ENCODE data around the gene UIMC1.
"Not testable (repeated sequence)": the region's sequence is repeated elsewhere in the genome, so short reads cannot be mapped to it uniquely, and the experiment has no call there.

UIMC1 gene

DNA sequence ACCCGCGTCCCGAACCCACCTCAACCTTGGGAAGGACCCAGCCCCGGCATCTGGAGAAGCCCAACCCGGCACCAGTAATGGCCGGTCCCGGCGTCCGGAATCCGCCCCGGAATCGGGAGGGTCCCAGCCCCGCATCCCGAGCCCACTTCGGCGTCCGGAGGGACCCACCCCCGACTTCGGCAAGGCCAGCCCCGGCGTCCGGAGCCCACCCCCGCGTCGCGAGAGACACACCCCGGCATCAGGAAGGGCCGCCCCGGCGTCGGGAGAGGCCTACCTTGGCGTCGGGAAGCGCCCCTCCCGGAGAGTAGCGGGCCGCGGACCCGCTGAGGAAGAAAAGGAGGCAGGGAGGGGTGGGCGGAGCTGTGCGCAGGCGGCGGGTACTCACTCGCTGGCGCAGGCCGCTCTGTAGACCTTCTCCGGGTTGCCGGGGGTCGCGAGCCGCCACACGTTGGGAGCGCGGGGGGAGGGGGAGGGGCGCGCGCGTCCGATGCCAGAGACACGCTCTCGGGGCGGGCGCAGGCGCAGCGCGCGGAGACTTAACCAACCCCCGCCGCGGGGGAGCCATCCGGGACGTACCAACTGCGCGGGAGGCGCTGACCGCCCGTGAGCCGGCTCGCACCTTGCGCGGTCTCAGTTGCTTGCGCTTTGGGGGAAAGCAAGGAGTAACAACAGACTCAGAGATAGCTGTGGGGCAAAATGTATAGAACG lies at the start of gene UIMC1:
Gene UIMC1, minus strand, starts transcription at position 515 of the 708 bp plus-strand sequence. CDS start 24,164 bp downstream, outside the sequence.
- peak; percentile 94 for DNase-seq (ENCODE audit: low spot score)

- no peak for DNase-seq (ENCODE audit: low spot score)
These were observed 42.7 kb upstream of the UIMC1 start for GRCh38 chr5:177049285-177049684.

- DNase-seq (ENCODE audit: low spot score), result not testable (repeated sequence)
These were observed 42.0 kb upstream of the UIMC1 start for GRCh38 chr5:177048531-177048930.

- DNase-seq (ENCODE audit: low spot score), result no peak
These were observed 39.1 kb upstream of the UIMC1 start for GRCh38 chr5:177045631-177046030.

GRCh38 chr5:177044641-177045040 lies 38.1 kb upstream of the UIMC1 start:
- no peak for DNase-seq (ENCODE audit: low spot score)

- no peak for DNase-seq (ENCODE audit: low spot score)
These were observed 37.4 kb upstream of the UIMC1 start for GRCh38 chr5:177043958-177044357.

- DNase-seq (ENCODE audit: low spot score), result no peak
These were observed 36.5 kb upstream of the UIMC1 start for GRCh38 chr5:177043114-177043513.

DNA sequence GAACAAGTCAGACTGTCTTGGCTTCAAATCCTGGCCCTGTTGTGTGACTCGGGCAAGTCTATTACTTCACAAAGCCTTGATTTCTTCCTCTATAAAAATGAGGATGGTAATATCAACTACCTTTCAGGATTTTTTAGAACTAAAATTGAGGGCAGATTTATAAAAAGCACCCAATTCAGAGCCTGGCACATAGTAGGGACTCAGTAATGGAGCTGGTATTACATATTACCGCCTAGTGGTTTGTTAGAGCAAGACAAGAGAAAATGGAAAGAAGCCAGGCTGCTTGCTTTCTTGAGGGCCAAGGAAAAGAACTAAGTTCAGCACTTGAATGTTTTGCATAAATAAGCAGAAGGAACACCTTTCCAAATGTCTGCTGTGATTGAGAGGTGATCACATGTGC lies 35.4 kb upstream of the UIMC1 start:
- DNase-seq (ENCODE audit: low spot score), result no peak

DNA sequence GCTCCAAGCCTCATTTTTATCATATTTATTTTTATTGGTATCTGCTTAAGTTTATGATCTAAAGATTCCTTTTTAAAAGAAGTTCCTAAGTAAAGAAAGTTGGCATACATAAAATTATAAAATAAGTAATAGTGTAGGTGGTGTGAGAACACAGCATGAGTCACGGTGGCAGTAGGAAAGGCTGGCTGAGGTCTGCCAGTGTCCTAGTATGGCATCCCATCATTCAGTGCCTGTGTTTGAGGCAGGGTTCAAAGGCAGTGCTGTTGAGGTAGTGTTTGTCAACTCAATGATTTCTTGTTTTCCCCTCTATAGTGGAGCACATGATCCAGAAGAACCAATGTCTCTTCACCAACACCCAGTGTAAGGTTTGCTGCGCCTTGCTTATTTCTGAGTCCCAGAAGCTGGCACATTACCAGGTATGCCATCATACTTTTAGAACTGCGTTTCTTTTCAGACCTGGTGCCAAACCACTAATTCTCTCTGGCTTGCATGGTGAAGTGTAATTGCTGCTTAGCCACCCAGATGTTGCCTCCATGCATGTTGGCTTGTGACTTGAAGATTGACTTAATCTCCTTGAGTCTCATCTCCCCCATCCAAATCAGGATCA lies 34.3 kb upstream of the UIMC1 start:
- no peak for DNase-seq (ENCODE audit: low spot score)

- DNase-seq (ENCODE audit: low spot score), result no peak
These were observed 30.3 kb upstream of the UIMC1 start for GRCh38 chr5:177036921-177037320.

DNA sequence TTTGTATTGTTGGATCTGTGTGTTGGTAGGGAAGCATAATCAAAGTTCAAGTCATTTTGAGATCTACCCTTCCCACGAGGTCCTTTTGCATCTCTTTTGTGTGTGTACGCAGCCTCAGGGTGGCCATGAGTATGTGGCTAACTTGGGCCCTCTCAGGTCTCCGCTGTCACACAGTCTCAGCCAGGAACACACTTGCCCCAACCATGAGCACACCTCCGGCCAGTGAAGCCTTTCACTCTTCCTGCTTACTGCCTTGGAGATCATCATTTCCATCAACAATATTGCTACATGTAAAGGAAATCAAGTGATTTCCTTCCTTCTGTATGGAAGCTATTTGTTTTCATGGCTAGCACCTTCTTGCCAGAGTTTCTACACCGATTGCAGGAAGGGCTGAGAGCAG lies 29.9 kb upstream of the UIMC1 start:
- peak; percentile 23 for DNase-seq (ENCODE audit: low spot score)

DNA sequence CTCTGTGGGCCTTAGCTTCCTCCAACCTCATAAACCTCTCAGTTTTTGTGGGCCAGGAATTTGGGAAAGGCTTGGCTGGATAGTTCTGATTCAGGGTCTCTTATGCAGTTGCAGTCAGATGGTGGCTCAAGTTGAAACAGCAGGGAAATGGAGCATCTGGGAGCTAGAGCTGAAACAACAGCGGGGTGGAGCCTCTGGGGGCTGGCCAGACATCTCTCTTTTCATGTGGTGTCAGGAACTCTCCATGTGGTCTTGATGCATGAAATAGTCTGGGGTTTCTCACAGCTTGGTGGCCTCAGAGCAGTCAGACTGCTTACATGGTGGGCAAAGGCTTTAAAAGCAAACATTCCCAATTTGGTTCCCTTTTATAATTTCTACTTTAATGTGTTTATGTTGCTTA lies 29.4 kb upstream of the UIMC1 start:
- peak; percentile 71 for DNase-seq (ENCODE audit: low spot score)

- no peak for DNase-seq (ENCODE audit: low spot score)
These were observed 22.9 kb upstream of the UIMC1 start for GRCh38 chr5:177029498-177029897.

- no peak for DNase-seq (ENCODE audit: low spot score)
These were observed 21.1 kb upstream of the UIMC1 start for GRCh38 chr5:177027665-177028064.

DNA sequence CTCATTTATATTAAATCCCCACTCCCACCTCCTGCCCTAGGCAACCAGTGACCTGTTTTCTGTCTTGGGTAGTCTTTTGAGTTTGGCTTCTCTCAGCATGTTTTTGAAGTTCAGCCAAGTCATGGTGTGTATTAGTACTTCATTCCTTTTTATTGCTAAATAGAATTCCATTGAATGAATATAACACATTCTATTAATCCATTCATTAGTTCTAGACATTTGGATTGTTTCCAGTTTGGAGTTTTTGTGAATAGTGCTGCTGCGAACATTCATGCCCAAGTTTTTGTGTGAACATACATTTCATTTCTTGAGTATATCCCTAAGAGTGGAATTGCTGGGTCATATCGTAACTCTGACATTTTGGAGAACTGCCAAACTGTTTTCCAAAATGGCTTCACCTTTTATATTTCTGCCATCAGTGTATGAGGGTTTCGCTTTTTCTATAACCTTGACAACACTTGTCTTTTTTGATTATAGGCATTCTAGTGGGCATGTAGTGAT lies 18.6 kb upstream of the UIMC1 start:
- DNase-seq (ENCODE audit: low spot score), result no peak

DNA sequence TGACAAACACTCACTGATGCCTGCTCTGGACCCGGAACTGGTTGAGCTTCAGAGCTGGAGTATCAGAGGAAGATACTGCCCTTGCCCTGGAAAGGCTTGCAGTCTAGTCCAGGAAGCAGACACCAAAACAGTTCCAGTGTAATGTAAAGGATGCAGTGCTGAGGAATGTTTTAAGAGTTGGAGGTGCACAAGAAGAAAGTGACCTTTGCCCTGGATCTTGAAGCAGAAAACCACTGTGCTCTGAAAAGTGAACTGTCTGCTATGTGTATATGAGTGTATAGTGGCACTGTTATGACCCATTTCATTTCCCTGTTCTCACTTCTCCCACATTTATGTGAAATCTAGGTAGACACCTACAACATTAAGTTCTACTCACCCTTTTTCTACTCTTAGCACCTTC lies 18.0 kb upstream of the UIMC1 start:
- DNase-seq (ENCODE audit: low spot score), result no peak

- peak; percentile 26 for DNase-seq (ENCODE audit: low spot score)
These were observed 16.7 kb upstream of the UIMC1 start for GRCh38 chr5:177023303-177023664.

GRCh38 chr5:177022386-177023302 lies 16.1 kb upstream of the UIMC1 start, which contains the start of gene ZNF346:
ZNF346 (plus strand) TSS chr5:177022696; CDS start chr5:177022739, 43 bp downstream.
- DNase-seq (ENCODE audit: low spot score), result peak; percentile 100

DNA sequence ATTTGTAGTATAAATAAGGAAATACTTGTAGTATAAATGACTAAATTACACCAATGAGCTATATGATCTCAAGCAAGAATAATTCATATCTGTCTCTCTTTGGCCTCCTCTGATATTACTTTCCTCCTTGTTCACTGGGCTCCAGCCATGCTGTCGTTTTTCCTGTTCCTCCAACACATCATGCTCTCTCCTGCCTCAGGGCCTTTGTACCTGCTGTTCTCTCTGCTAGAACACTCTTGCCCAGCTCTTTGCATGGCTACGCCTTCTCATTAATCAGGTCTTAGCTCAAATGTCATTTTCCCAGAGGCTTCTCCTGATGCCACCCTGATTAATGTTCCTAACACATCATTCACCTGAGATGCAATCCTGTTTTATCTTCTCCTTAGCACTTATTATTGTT lies 13.5 kb upstream of the UIMC1 start:
- no peak for DNase-seq (ENCODE audit: low spot score)

DNA sequence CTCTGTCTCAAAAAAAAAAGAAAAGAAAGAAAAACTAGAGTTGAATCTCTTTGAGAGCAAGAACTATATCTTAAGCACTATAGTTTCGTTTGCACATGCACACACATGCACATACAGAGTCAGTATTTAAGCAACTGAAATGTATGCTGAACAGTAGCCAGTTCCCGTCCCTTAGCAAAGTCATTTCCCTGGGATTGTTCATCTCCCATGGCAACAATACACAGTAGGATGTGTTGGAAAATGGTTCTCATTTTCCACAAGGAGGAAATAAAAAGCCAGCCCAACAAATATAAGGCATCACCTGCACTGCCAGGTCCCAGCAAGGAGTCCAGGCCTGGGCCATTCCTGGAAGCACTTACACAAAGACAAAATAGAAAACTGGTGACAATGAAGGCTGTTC lies 11.8 kb upstream of the UIMC1 start:
- no peak for DNase-seq (ENCODE audit: low spot score)

- no peak for DNase-seq (ENCODE audit: low spot score)
These were observed 8.6 kb upstream of the UIMC1 start for GRCh38 chr5:177015156-177015555.

DNA sequence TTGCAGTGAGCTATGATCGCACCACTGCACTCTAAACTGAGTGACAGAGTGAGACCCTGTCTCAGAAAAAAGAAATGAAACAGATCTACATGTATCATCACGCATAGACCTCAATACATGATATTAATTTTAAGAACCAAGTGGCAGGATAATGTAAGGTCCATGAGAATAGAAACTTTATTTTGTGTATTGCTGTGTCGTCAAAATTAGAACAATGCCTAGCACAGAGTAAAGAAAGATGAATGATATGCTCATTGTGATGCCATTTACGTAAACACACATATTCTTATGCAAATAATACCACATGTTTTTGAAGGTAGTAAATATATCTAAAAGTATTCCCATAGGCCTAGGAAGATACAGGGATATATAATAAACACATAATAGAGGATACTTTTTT lies 3.6 kb upstream of the UIMC1 start:
- no peak for DNase-seq (ENCODE audit: low spot score)

DNA sequence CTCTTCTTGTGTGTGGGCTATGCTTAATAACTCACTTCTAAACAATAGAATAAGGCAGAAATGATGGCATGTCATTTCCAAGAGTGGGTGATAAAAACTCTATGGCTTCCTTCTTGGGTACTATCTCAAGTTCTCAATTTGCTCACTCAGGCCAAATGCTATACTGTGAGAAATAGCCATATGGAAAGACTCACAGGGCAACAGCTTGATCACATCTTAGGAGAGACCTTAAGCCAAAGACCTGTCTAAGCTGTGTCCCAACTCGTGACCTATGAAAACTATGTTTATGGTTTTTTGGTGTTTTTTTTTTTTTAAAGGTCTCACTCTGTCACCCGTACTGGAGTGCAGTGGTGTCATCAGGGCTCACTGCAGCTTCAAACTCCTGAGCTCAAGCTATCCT lies 2.1 kb upstream of the UIMC1 start:
- DNase-seq (ENCODE audit: low spot score), result no peak

Data from iPS-NIHi11 (cell line).